SK-N-SH (cell line): ENCODE data around the gene LEF1. TPM values are rescaled to one million over a fixed set of nuclear protein-coding genes. Genes with fewer than 3 reads are reported as not detected.

Source experiments
- CTCF ChIA-PET: fragments of 300-600, 350-600 bp; formaldehyde crosslinking; extraction: SDS; loops from one replicate; lab custom pipeline; 2021; lab: Yijun Ruan, JAX
- POLR2A ChIA-PET: fragments of 350-600 bp; sonication (Branson Sonifier 250); formaldehyde crosslinking; extraction: SDS; loops from one replicate; lab custom pipeline; 2020; ENCODE audit warnings: antibody characterized with exemption, inconsistent platforms; lab: Yijun Ruan, JAX
- DNase-seq: peaks from one replicate; pipeline ENCODE4 v3.0.0; 2012
- H2AFZ ChIP-seq: fragments of 200-600 bp; sonication (generic); 2 replicates; pipeline ENCODE4 v1.8.1; 2016; ENCODE audit warnings: antibody characterized with exemption, mild to moderate bottlenecking, low read depth
- H3F3A ChIP-seq: fragments of 200-600 bp; sonication (generic); replicated peaks from 2 replicates; pipeline ENCODE3; 2016; ENCODE audit warnings: antibody characterized with exemption, mild to moderate bottlenecking; ENCODE audit not compliant: insufficient read depth
- H3K27ac ChIP-seq, 2 experiments: fragments of 200-500 bp in 1 of 2; fragments of 200-600 bp in 1 of 2; sonication (Bioruptor generic) in 1 of 2; sonication (generic), shearing (Covaris generic) in 1 of 2; 2 replicates each; pipeline versions ENCODE4 v1.5.1 to v1.6.1; 2014 to 2016; ENCODE audit warnings: low read depth in 2 of 2, inconsistent platforms in 1 of 2, low read length in 1 of 2, mild to moderate bottlenecking in 1 of 2, mixed read lengths in 1 of 2
- H3K27me3 ChIP-seq: fragments of 200-600 bp; sonication (generic), shearing (Covaris generic); 2 replicates; pipeline ENCODE4 v1.6.1; 2016; ENCODE audit warnings: mixed run types; ENCODE audit not compliant: insufficient read depth
- H3K36me3 ChIP-seq, 2 experiments: fragments of 200-500 bp in 1 of 2; fragments of 200-600 bp in 1 of 2; sonication (Bioruptor generic) in 1 of 2; sonication (generic) in 1 of 2; replicated peaks in 1 of 2; 2 replicates each; pipeline versions ENCODE3 to v1.5.1; 2014 to 2016; ENCODE audit warnings: low read length in 1 of 2, mild to moderate bottlenecking in 1 of 2; ENCODE audit not compliant: insufficient read depth in 2 of 2, control insufficient read depth in 1 of 2
- H3K4me1 ChIP-seq, 2 experiments: fragments of 200-500 bp in 1 of 2; fragments of 200-600 bp in 1 of 2; sonication (Bioruptor generic) in 1 of 2; sonication (generic), shearing (Covaris generic) in 1 of 2; 2 replicates each; pipeline versions ENCODE4 v1.5.1 to v1.6.1; 2014 to 2016; ENCODE audit warnings: low read depth in 1 of 2, low read length in 1 of 2, mixed run types in 1 of 2; ENCODE audit not compliant: insufficient read depth in 2 of 2, control insufficient read depth in 1 of 2
- H3K4me2 ChIP-seq: fragments of 200-600 bp; sonication (generic), shearing (Covaris generic); 2 replicates; pipeline ENCODE4 v1.6.1; 2017; ENCODE audit warnings: mixed run types
- H3K4me3 ChIP-seq, 2 experiments: fragments of 200-500 bp in 1 of 2; fragments of 200-600 bp in 1 of 2; sonication (Bioruptor generic) in 1 of 2; sonication (generic), shearing (Covaris generic) in 1 of 2; 2 replicates each; pipeline versions ENCODE4 v1.5.1 to v1.8.1; 2014 to 2016; ENCODE audit warnings: low read depth in 2 of 2, inconsistent platforms in 1 of 2, low read length in 1 of 2, mild to moderate bottlenecking in 1 of 2, mixed read lengths in 1 of 2, moderate library complexity in 1 of 2
- H3K79me2 ChIP-seq: fragments of 200-600 bp; sonication (generic); 2 replicates; pipeline ENCODE4 v1.8.1; 2017; ENCODE audit warnings: mild to moderate bottlenecking; ENCODE audit not compliant: insufficient read depth
- H3K9ac ChIP-seq: fragments of 200-600 bp; sonication (generic); 2 replicates; pipeline ENCODE4 v1.6.1; 2017; ENCODE audit warnings: mixed run types
- H3K9me2 ChIP-seq: fragments of 200-600 bp; sonication (generic); 2 replicates; pipeline ENCODE4 v1.6.1; 2017; ENCODE audit warnings: mixed run types
- H3K9me3 ChIP-seq: fragments of 200-600 bp; sonication (generic); 2 replicates; pipeline ENCODE4 v1.6.1; 2017; ENCODE audit warnings: mixed run types, mild to moderate bottlenecking, moderate library complexity
- H4K20me1 ChIP-seq: fragments of 200-600 bp; sonication (generic); 2 replicates; pipeline ENCODE4 v1.6.1; 2017; ENCODE audit warnings: mild to moderate bottlenecking, mixed run types; ENCODE audit not compliant: insufficient read depth
- CHD2 ChIP-seq: fragments of 150-350 bp; IDR thresholded peaks from 2 replicates; pipeline ENCODE4 v1.6.1; 2018; ENCODE audit warnings: low read length; ENCODE audit not compliant: partially characterized antibody
- CTCF ChIP-seq: fragments of 200-600 bp; sonication (generic); IDR thresholded peaks from 2 replicates; pipeline ENCODE4 v1.6.1; 2017; ENCODE audit warnings: antibody characterized with exemption, mild to moderate bottlenecking, moderate library complexity
- ELF1 ChIP-seq: IDR thresholded peaks from 2 replicates; pipeline ENCODE4 v1.4.0; 2012
- EP300 ChIP-seq, 2 experiments: IDR thresholded peaks; 2 replicates each; pipeline versions ENCODE4 v1.4.0 to v1.6.1; 2012; ENCODE audit warnings: borderline replicate concordance in 1 of 2, low read depth in 1 of 2, low read length in 1 of 2
- FOSL2 ChIP-seq: IDR thresholded peaks from 2 replicates; pipeline ENCODE4 v1.4.0; 2012; ENCODE audit warnings: low read depth, mild to moderate bottlenecking, moderate library complexity, borderline replicate concordance
- FOXJ3 ChIP-seq: sonication (generic); formaldehyde crosslinking; IDR thresholded peaks from 2 replicates; pipeline ENCODE4 v1.5.1; 2020; ENCODE audit warnings: mild to moderate bottlenecking, missing genetic modification reagents
- GATA2 ChIP-seq: sonication (generic); formaldehyde crosslinking; IDR thresholded peaks from 2 replicates; pipeline ENCODE4 v1.5.0; 2020; ENCODE audit warnings: mild to moderate bottlenecking, missing genetic modification reagents
- MAX ChIP-seq: IDR thresholded peaks from 2 replicates; pipeline ENCODE4 v1.4.0; 2012; ENCODE audit warnings: low read depth
- MEF2A ChIP-seq: IDR thresholded peaks from 2 replicates; pipeline ENCODE4 v1.4.0; 2012; ENCODE audit warnings: low read depth, borderline replicate concordance
- MXI1 ChIP-seq: IDR thresholded peaks from 2 replicates; pipeline ENCODE4 v1.6.1; 2012; ENCODE audit warnings: mild to moderate bottlenecking, low read depth, low read length, improper control_type of control experiment
- NFIC ChIP-seq: IDR thresholded peaks from 2 replicates; pipeline ENCODE4 v1.4.0; 2012; ENCODE audit warnings: borderline replicate concordance
- NRF1 ChIP-seq: IDR thresholded peaks from 2 replicates; pipeline ENCODE4 v1.6.1; 2012; ENCODE audit warnings: low read depth, mild to moderate bottlenecking, low read length
- PBX3 ChIP-seq: IDR thresholded peaks from 2 replicates; pipeline ENCODE4; 2012
- RAD21 ChIP-seq: IDR thresholded peaks from 2 replicates; pipeline ENCODE4 v1.6.1; 2012; ENCODE audit warnings: mild to moderate bottlenecking, low read length
- REST ChIP-seq: IDR thresholded peaks from 2 replicates; pipeline ENCODE4 v1.6.1; 2012; ENCODE audit warnings: mild to moderate bottlenecking, low read depth, low read length, moderate library complexity
- RFX5 ChIP-seq: IDR thresholded peaks from 2 replicates; pipeline ENCODE4 v1.6.1; 2012; ENCODE audit warnings: mild to moderate bottlenecking, improper control_type of control experiment, low read length
- TCF12 ChIP-seq: IDR thresholded peaks from 2 replicates; pipeline ENCODE4 v1.4.0; 2012
- USF1 ChIP-seq: IDR thresholded peaks from 2 replicates; pipeline ENCODE4 v1.4.0; 2012; ENCODE audit warnings: low read depth, borderline replicate concordance
- WGBS: methylation state at CpG from one replicate; pipeline ENCODE4 v1.1.6; 2017; ENCODE audit warnings: low lambda C conversion rate; 5-methylcytosine and 5-hydroxymethylcytosine counted together
- polyA plus RNA-seq, 3 experiments: library from polyadenylated mRNA; depleted of rRNA; stranded (reverse); fragments of >200 nt; gene quantifications; 2 replicates each; pipeline ENCODE4 v1.2.3, GENCODE V29; 2012

LEF1 gene
- polyA plus RNA-seq, 1 of the 3 experiments (the other 2 are of a cell fraction), result 0.36 TPM

- Histone ChIP-seq H3K4me3 (no peak overlapping the region), H3K4me2 (no peak overlapping the region), H3K9me2 (no peaks in the 10 kb centered on the region), H3K27me3 (no peaks in the 10 kb centered on the region), H3F3A (peaks cover 4% of the 10 kb centered on the region), H2AFZ (no peak overlapping the region), H3K27ac (no peak overlapping the region), H4K20me1 (no peaks in the 10 kb centered on the region), H3K4me1 (no peaks in the 10 kb centered on the region; a peak in 2 of 4 replicates), H3K79me2 (0 out of 2 replicates have a peak, but pooled peaks cover 3% of the 10 kb centered on the region), H3K9ac (no peak overlapping the region), H3K9me3 (no peaks in the 10 kb centered on the region), H3K36me3 (peaks cover 0 to 3% of the 10 kb centered on the region in 2 experiments)
- TF ChIP-seq PBX3 (no peak), RAD21 (no peak), RFX5 (no peak), MXI1 (no peak), CHD2 (no peak), MEF2A (no peak), NFIC (no peak), ELF1 (no peak), GATA2 (CRISPR knock-in tag) (no peak), MAX (no peak), CTCF (no peak), NRF1 (no peak), TCF12 (no peak), FOXJ3 (CRISPR knock-in tag) (no peak), FOSL2 (no peak), USF1 (no peak), REST (no peak), EP300 (IDR thresholded peaks at IDR 0.05; ENCODE audit: borderline replicate concordance in 1 of 2, low read depth in 1 of 2, low read length in 1 of 2) (no peak)
- CTCF ChIA-PET, result interaction anchor here (0.7 to 4.0 kb wide), 3 partner anchors 19 to 572 kb away, joined by 3 to 17 read pairs (median 3); no protein-coding TSS in a partner anchor
- POLR2A ChIA-PET, result no interaction called here
- WGBS, result 95% methylated on average over 2 of the region's 2 CpGs
- no peak for DNase-seq
Observed at GRCh38 chr4:107999932-108000539, 168.7 kb downstream of the LEF1 start.
